ENCODE data around the gene SLIT3. TPM values are rescaled to one million over a fixed set of nuclear protein-coding genes. Genes with fewer than 3 reads are reported as not detected.

Gene SLIT3
- total RNA-seq, 1 experiment from 2014 or later: 0.92 TPM

DNA sequence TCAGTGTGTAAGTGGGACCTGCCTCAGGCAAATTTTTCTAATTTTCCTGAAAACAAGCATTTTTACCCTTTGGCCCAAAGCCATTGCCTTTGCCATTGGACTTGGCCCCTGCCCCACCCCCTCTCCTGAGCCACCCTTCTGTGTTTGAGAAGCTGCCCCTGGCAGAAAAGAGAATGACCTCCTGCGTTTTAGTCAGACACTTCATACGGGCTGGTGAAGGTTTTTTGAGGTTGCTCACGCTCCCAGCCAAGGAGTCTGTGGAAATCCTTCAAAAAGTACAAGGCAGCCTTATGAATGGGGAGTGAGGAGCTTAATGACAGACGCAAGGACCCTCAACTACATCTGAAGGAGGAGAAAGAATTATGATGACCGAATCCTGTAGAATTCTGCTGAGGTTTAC, 308.9 kb downstream of the SLIT3 start:
- Histone ChIP-seq H4K5ac (ENCODE audit: insufficient read length, low read depth, low read length) (no peak overlapping the region), H3K18ac (ENCODE audit: insufficient read length, low read depth, low read length) (no peak overlapping the region), H2BK20ac (ENCODE audit: low read depth, low read length, poor library complexity, severe bottlenecking) (no peak overlapping the region), H3K56ac (ENCODE audit: insufficient read length, low read depth, low read length) (no peak overlapping the region), H2BK12ac (ENCODE audit: insufficient read length, low read depth, low read length) (no peak overlapping the region), H3K23ac (ENCODE audit: insufficient read length, low read depth, low read length) (no peak overlapping the region), H3K27me3 (ENCODE audit: insufficient read depth, low read length) (no peaks in the 10 kb centered on the region), H3K4me2 (ENCODE audit: insufficient read depth, insufficient read length, low read length) (no peak overlapping the region), H3K23me2 (ENCODE audit: insufficient read length, low read depth, low read length, poor library complexity, severe bottlenecking) (no peaks in the 10 kb centered on the region), H2AFZ (ENCODE audit: low read length) (no peak overlapping the region), H4K20me1 (ENCODE audit: control insufficient read depth, insufficient read depth, insufficient read length) (no peaks in the 10 kb centered on the region), H3K9me3 (ENCODE audit: control insufficient read depth, low read depth, low read length) (no peaks in the 10 kb centered on the region), H3K4me1 (ENCODE audit: insufficient read depth, low read length) (peaks cover 8% of the 10 kb centered on the region; the same call in 1 of the 2 replicates), H3K79me1 (ENCODE audit: insufficient read depth, low read depth, low read length, poor library complexity, severe bottlenecking) (no peaks in the 10 kb centered on the region), H2AK5ac (ENCODE audit: insufficient read length, low read length) (no peak overlapping the region), H2BK120ac (ENCODE audit: low read depth, low read length, poor library complexity, severe bottlenecking) (no peak overlapping the region), H4K91ac (ENCODE audit: insufficient read length, low read depth, low read length) (no peak overlapping the region), H3K4ac (ENCODE audit: low read depth, low read length) (no peak overlapping the region), H3T11ph (ENCODE audit: low read length) (no peak overlapping the region), H2BK15ac (ENCODE audit: low read depth, low read length) (no peak overlapping the region), H3K79me2 (ENCODE audit: insufficient read depth, low read length) (no peaks in the 10 kb centered on the region), H4K8ac (replicated peaks; ENCODE audit: insufficient read length, low read depth, low read length) (no peak overlapping the region), H3K27ac (ENCODE audit: insufficient read length, low read depth, low read length) (no peak overlapping the region), H2BK5ac (ENCODE audit: insufficient read length, low read length) (no peak overlapping the region), H3K9ac (ENCODE audit: extremely low read depth, insufficient read length, low read length) (no peak overlapping the region), H3K14ac (ENCODE audit: insufficient read depth, low read length) (no peak overlapping the region)
- Mint-ChIP-seq H3K27me3 (ENCODE audit: low read depth) (peaks cover 23% of the 10 kb centered on the region), H3K4me1 (peaks cover 51 to 73% of the 10 kb centered on the region in 2 experiments), H3K9me3 (no peaks in the 10 kb centered on the region; a peak in 2 of 5 replicates), H3K27ac (no peak overlapping the region; a peak in 1 of 7 replicates), H3K4me3 (no peak overlapping the region), H3K36me3 (ENCODE audit: insufficient read depth in 1 of 3, low read depth in 3 of 3) (no peaks in the 10 kb centered on the region)
- WGBS (ENCODE audit: extremely low coverage, insufficient read length, low lambda C conversion rate): no CpG with 5 or more reads among the region's 5 CpGs
- DNase-seq: no peak
- no peak for TF ChIP-seq CTCF (conservative IDR thresholded peaks at IDR 0.05)
